OCI-LY3 (cell line): ENCODE results near the gene GPR18.

Source experiments
- H2AFZ ChIP-seq: fragments of 200-600, 300-600 bp; shearing (Covaris generic); 2 replicates; pipeline ENCODE4 v1.6.0; 2014; ENCODE audit warnings: antibody characterized with exemption, low read depth, low read length
- H3K27ac ChIP-seq: fragments of 200-600, 300-600 bp; sonication (generic); 2 replicates; pipeline ENCODE4 v1.5.1; 2014; ENCODE audit warnings: mild to moderate bottlenecking, low read length, moderate library complexity, mixed read lengths
- H3K27me3 ChIP-seq: fragments of 200-600, 300-600 bp; sonication (generic); 2 replicates; pipeline ENCODE4 v1.6.1; 2014; ENCODE audit warnings: low read depth, low read length, mixed read lengths
- H3K36me3 ChIP-seq: fragments of 200-600, 300-600 bp; sonication (generic); replicated peaks from 2 replicates; pipeline ENCODE3; 2014; ENCODE audit warnings: low read depth, low read length, mixed read lengths
- H3K4me1 ChIP-seq: fragments of 300-600, 200-600 bp; sonication (generic); 2 replicates; pipeline ENCODE4 v1.6.1; 2014; ENCODE audit warnings: low read length, mixed read lengths
- H3K4me2 ChIP-seq: fragments of 200-600, 300-600 bp; sonication (generic); 2 replicates; pipeline ENCODE4 v1.6.1; 2014; ENCODE audit warnings: low read length, mixed read lengths
- H3K4me3 ChIP-seq: fragments of 300-600, 200-600 bp; sonication (generic); 2 replicates; pipeline ENCODE4 v1.5.1; 2014; ENCODE audit warnings: antibody characterized with exemption, mild to moderate bottlenecking, low read length, moderate library complexity
- H3K79me2 ChIP-seq: fragments of 300-600, 200-600 bp; shearing (Covaris generic); 2 replicates; pipeline ENCODE4 v1.6.1; 2014; ENCODE audit warnings: mild to moderate bottlenecking, low read length, mixed read lengths
- H3K9ac ChIP-seq: fragments of 300-600, 200-600 bp; shearing (Covaris generic); 2 replicates; pipeline ENCODE4 v1.6.0; 2014; ENCODE audit warnings: mild to moderate bottlenecking, low read length, moderate library complexity
- H3K9me3 ChIP-seq: fragments of 200-600, 300-600 bp; shearing (Covaris generic); 2 replicates; pipeline ENCODE4 v1.6.1; 2014; ENCODE audit warnings: low read length, mixed read lengths; ENCODE audit not compliant: insufficient read depth
- H4K20me1 ChIP-seq: fragments of 200-600, 300-600 bp; sonication (generic); 2 replicates; pipeline ENCODE4 v1.6.1; 2016; ENCODE audit warnings: low read length, mixed read lengths; ENCODE audit not compliant: insufficient read depth
- EZH2phosphoT487 ChIP-seq: fragments of 200-600 bp; shearing (Covaris generic); IDR thresholded peaks from 2 replicates; pipeline ENCODE4 v1.6.1; 2018; ENCODE audit warnings: antibody characterized with exemption, mixed run types, low read depth
- TF ChIP-seq, protein P1 (sequence below): fragments of 200-600, 300-600 bp; sonication (generic); IDR thresholded peaks from 2 replicates; pipeline ENCODE4 v1.5.1; 2014; ENCODE audit warnings: antibody characterized with exemption, low read length, low read depth

GPR18 gene

DNA sequence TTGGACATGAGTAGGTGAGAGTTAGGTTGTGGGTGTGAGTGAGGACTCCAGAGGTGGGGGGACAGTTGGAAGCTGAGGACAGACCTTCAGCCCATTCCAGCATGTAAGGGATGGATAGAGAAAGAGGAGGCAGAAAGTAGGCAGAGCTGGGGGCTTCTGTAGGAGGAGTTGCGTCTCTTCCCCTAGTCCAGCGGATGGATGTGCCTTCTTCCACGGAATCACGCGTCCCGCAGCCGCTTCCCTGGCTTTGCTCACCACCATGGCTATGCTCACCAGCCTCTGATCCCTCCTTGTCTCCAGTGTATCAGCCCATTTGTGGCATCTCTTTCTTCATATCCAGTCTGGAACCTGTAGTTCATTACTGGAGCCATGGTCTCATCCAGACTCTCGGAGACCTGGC is 52.0 kb downstream of the GPR18 start:
- Histone ChIP-seq H4K20me1 (peaks cover 90% of the 10 kb centered on the region), H3K4me1 (peaks cover 28% of the 10 kb centered on the region), H2AFZ (no peak overlapping the region), H3K36me3 (peaks cover 22% of the 10 kb centered on the region), H3K27ac (no peak overlapping the region), H3K9ac (no peak overlapping the region), H3K27me3 (peaks cover 47% of the 10 kb centered on the region), H3K9me3 (no peaks in the 10 kb centered on the region), H3K79me2 (peaks cover 57% of the 10 kb centered on the region), H3K4me2 (no peak overlapping the region), H3K4me3 (no peak overlapping the region)
- TF ChIP-seq, protein P1, sequence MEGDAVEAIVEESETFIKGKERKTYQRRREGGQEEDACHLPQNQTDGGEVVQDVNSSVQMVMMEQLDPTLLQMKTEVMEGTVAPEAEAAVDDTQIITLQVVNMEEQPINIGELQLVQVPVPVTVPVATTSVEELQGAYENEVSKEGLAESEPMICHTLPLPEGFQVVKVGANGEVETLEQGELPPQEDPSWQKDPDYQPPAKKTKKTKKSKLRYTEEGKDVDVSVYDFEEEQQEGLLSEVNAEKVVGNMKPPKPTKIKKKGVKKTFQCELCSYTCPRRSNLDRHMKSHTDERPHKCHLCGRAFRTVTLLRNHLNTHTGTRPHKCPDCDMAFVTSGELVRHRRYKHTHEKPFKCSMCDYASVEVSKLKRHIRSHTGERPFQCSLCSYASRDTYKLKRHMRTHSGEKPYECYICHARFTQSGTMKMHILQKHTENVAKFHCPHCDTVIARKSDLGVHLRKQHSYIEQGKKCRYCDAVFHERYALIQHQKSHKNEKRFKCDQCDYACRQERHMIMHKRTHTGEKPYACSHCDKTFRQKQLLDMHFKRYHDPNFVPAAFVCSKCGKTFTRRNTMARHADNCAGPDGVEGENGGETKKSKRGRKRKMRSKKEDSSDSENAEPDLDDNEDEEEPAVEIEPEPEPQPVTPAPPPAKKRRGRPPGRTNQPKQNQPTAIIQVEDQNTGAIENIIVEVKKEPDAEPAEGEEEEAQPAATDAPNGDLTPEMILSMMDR, result no peak
- TF ChIP-seq EZH2phosphoT487, result no peak

DNA sequence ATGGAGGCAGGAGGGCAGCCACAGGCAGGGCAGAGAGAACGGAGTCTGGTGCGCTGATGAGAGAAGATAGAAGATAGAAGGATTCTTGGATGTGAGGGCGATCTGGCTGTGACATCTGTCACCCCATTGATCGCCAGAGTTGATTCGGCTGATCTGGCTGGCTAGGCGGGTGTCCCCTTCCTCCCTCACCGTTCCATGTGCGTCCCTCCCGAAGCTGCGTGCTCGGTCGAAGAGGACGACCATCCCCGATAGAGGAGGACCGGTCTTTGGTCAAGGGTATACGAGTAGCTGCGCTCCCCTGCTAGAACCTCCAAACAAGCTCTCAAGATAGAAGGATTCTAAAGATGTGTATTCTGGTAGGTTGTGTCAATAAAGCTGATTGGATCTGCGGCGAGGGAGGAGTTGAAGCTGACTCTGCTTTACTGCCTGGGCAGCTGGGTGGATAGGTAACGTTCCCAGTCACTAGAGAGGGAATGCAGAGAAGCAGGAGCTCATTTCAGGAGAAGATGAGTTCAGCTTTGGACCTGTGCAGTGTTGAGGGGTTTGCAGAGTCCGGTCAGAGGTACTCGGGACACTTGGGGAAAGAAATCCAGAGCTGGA is 52.5 kb downstream of the GPR18 start:
- peaks cover 19% of the 10 kb centered on the region for H3K36me3 ChIP-seq
- no peak overlapping the region for H3K27ac ChIP-seq
- H3K9me3 ChIP-seq, result no peaks in the 10 kb centered on the region
- TF ChIP-seq EZH2phosphoT487, result no peak
- TF ChIP-seq, protein P1, result no peak
- H3K79me2 ChIP-seq, result peaks cover 61% of the 10 kb centered on the region
- H3K4me2 ChIP-seq, result peak overlapping the region; percentile 67
- no peak overlapping the region for H2AFZ ChIP-seq
- peaks cover 85% of the 10 kb centered on the region for H4K20me1 ChIP-seq
- no peak overlapping the region for H3K4me3 ChIP-seq
- H3K27me3 ChIP-seq, result peaks cover 47% of the 10 kb centered on the region
- peaks cover 28% of the 10 kb centered on the region for H3K4me1 ChIP-seq
- no peak overlapping the region for H3K9ac ChIP-seq
